ENCODE data around the gene PRKCB. TPM values are rescaled to one million over a fixed set of nuclear protein-coding genes. Genes with fewer than 3 reads are reported as not detected.
"Not testable (repeated sequence)": the region's sequence is repeated elsewhere in the genome, so short reads cannot be mapped to it uniquely, and the experiment has no call there.

Gene PRKCB
- total RNA-seq, 1 donor from 2014 or later: 2.5 TPM

DNA sequence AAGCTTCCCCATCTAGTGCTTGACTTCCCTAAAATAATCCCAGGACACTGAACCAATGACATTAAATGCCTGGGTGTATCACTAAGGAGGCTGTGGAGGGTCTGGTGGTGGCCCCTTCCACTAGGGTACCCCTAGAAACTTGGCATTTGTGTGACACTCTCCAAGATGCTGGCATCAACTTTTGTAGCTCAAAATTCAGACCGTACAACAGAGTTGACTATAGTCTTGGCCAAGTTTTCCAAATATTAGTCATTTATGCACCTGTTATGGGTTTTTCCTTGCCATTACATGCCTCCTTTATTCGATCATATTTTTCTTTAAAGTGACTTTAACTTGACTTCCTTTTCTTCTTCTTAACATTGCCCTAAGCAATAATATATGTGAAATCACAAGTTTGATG is 295.5 kb downstream of the PRKCB start:
- DNase-seq (no peak), ATAC-seq (no peak)
- intact Hi-C loops (cut with micrococcal nuclease): no loop called here

DNA sequence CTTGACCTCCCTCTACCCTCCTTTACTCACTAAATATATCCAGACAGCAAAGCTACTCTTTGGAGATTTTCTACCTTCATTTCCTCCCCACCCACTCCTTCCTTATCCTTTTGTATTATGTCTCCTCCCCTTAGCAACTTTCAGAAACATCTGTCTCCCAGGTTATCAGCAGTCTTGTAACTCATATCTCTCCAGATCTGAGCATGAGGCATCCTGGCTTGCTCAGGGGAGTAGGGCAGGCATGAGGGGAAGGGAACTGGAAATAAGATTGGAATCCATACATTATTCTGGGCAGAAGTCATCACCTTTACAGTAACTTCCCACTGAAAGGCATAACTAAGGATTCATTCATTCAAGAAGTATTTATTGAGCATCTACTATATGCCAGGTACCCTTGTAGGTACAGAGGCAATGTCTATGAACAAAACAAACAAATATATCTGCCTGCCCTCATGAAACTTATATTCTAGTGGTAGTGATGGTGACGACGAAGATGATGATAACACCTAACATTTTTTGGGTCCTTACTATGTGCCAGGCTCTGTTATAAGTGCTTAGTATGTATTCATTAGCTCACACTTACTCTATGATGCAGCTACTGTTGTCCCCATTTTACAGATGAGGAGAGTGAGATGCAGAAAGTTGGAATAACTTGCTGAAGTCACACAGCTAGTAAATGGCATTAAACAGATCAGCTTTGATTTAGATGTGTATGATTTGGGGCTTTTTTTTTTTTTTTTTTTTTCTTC is 296.4 kb downstream of the PRKCB start:
- no peak for ATAC-seq
- intact Hi-C loops (cut with micrococcal nuclease): no loop called here
- no peak for DNase-seq

DNA sequence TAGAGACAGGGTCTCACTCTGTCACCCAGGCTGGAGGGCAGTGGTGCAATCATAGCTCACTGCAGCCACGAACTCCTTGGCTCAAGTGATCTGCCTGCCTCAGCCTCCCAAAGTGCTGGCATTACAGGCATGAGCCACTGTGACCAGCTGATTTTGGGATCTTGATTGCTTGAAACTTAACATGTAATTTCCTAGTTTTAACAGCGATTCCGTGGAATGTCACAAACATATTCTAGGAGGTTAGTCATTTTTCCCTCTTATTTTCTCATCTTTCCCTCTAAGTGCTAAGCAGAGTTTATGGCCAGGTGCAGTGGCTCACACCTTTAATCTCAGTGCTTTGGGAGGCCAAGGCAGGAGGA is 297.0 kb downstream of the PRKCB start:
- ATAC-seq (no peak), DNase-seq (no peak)
- intact Hi-C loops (cut with micrococcal nuclease): no loop called here

DNA sequence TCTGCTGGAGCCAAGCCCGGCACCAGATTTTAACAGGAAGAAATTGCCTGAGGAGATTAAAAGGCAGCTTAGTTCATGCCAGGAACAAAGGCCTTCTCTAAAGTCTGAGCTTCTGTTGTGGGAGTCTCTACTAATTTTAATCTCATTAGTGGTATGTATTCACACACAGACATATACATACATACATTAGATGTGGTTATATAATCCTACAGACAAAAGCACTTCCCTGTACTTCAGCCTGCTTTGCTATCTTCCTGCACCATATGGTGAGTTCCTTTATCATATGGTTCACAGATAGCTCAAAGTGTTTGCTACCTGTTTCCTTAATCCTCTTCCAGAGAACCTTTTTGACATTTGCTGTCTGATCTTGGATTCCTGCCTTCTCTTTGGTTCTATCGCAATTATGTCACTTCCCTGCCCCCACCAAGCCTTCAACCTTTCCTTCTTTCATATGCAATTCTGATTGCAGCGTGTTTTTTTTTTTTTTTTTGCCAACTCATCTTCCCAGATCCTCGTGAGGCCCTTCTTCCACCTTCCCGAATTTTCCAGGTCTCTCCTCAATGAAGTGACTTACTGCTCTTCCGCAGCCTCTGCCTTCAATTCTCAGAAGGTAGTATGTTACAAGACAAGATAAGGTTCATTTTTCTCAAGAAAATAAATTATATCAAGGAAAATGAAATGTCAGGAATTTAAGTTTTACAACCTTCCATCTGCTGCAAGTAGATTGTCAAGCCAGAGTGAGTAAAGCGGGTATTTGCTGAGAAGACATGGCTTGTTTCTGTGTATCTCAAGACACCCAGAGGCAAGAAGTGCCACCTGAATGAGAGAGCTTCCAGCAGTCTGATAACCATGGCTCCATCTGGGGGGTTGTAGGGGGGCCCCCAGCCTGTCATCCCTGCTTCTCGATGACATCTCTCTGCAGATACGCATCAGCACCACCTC is 300.1 kb downstream of the PRKCB start:
- ATAC-seq (no peak), DNase-seq (no peak)
- intact Hi-C loops (cut with micrococcal nuclease): no loop called here

DNA sequence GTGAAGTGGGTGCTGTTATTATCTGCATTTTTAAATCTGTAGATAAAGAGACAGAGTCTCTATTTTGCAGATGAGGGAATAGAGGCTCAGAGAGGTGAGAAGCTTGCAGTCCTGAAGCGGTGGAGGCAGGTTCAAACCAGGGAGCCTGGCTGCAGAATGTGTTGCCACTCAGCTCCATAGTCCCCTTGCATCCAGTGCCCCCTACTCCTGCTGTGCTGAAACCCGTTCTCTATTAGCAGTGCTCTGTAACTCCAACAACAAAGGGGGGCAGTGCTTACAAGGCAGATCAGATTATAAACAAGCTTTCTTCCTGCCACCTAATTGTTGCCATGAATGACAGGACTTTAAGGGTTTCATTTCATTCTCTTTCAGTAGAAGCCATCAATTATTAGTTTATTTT is 302.2 kb downstream of the PRKCB start:
- ATAC-seq (no peak), DNase-seq (no peak)
- intact Hi-C loops (cut with micrococcal nuclease): no loop called here

DNA sequence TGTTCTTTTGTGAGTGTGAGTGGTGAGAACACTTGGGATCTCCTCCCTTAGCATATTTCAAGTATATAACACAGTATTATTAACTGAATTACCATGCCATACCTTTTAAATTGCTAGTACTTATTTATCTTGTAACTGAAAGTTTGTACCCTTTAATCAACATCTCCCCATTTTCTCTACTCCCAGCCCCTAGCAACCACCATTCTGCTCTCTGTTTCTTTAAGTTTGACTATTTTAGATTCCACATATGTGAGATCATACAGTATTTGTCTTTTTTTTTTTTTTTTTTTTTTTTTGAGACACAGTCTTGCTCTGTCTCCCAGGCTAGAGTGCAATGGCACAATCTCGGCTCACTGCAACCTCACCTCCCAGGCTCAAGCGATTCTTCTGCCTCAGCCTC is 302.8 kb downstream of the PRKCB start:
- DNase-seq: no peak
- intact Hi-C loops (cut with micrococcal nuclease): no loop called here
- no peak for ATAC-seq

DNA sequence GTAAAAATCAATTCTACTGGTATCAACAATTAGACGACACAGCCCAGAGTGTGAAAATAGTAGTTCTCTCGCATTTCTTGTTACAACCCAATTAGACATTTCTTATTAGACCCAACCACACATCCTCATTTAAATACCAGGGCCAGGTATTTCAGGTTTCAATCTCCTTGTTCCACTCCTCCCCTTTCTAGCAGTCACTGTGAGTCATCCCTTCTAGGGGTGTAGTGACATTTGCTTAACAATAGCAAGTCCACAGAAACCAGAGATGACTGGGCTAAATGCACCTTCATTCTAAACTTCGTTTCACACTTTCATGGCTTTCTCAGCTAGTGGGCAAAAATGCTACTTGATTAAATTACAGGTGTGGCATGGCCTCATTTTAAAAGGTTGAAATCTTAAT is 303.5 kb downstream of the PRKCB start:
- ATAC-seq (no peak), DNase-seq (no peak)
- intact Hi-C loops (cut with micrococcal nuclease): no loop called here

DNA sequence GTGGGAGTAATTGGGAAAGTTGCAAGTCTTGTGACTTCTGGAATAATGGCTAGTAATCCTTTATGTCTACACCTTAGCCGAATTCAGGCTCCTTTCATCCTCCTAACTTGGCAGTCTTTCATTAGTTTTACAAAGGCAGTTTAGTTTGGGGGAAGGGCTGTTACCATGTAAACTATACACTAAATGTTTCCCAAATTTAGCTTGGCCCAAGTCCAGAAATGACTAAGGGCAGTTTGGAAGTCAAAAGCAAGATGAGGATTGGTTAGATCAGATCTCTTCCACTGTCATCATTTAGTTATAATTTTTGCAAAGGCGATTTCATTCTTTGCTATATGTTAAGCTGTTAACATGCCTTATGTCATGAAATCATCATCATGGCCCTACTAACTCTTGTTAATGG is 304.9 kb downstream of the PRKCB start:
- DNase-seq (no peak), ATAC-seq (no peak)
- intact Hi-C loops (cut with micrococcal nuclease): no loop called here

DNA sequence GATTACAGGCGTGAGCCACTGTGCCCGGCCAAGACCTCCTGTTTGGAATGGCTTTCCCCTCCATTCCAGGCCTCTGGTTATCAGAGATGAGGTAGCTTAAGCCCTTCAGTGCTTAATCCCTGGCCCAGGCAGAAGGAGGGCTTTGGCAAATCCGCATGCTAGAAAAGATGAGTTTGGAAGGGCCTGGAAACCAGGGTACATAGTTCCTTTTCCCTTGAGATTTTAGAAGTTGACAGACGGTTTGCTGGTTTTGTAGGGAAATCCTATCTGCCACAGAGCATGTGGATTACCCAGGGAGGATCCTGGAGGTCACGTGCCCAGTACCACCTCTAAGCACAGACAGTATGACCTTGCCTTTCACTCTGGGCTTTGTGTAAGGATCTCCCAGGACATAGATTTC is 305.7 kb downstream of the PRKCB start:
- ATAC-seq (no peak), DNase-seq (no peak)
- intact Hi-C loops (cut with micrococcal nuclease): no loop called here

DNA sequence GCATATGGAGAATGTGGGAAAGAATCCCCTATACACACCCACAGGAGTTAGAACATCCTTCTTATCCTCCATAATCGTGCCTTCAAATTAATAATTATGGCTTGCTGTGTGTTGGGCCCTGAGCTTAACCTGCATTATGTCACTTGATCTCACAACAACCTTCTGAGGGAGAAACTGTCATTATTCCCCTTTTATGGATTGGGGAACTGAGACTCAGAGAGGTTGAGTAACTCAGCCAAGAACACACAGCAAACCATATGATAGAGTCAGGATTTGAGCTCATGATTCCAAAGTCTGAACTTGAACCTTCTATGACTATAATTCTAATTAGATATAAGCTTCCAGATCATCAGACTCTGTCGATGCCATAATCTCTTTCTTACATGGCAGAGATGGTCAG is 306.1 kb downstream of the PRKCB start:
- DNase-seq (no peak), ATAC-seq (no peak)
- intact Hi-C loops (cut with micrococcal nuclease): no loop called here

DNA sequence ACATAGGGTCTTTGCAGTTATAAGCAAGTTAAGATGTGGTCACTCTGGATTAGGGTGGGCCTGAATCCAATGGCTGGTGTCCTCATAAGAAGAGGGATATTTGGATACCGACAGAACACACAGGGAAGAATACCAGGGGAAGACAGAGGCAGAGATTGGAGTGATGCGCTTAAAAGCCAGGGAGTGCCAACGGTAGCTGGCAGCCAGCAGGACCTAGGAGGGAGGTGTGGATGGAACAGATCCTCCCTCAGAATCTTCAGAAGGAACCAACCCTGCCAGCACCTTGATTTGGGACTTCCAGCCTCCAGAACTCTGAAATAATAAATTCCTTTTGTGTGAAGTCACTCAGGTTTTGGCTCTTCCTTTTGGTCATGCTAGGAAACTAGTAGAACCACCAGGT is 310.1 kb downstream of the PRKCB start:
- intact Hi-C loops (cut with micrococcal nuclease): no loop called here
- no peak for ATAC-seq
- no peak for DNase-seq

DNA sequence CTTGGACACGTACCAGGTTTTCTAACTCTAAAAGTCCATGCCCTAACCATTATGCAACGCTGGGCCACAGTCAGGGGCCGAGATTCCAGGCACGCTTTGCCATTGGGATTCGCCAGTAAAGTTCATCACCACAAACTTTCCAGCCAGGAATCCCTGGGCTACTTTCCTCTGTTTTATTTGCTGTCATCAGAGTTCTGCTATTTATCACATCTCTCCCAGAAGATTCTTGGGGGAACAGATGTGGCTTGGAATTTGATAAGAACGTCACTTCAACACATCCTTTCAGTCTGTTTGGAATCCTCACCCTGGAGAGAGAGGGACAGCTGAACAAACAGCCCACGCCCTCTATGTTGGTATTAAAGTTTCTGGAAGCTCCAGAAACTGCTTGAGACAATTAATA is 310.7 kb downstream of the PRKCB start:
- intact Hi-C loops (cut with micrococcal nuclease): no loop called here
- peak; percentile 85 for ATAC-seq
- peak; percentile 39 for DNase-seq

DNA sequence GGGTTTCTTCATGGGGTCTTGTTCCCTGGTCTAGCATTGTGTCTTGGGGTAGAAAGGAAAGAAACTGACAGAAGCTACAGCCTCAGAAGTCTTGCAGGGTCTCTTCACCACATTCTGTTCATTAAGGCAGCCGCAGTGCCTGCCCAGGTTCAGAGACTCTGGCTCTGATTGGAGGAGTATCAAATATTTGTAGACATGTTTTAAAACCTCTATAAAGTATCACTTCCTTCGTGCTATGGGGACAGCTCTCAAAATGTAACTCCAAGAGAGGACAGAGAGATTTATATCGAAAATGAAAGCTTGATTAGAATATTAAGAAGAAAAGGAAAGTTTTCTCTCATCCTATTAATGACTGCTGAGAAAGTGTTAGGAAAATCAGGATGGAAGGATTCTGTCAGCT is 313.3 kb downstream of the PRKCB start:
- intact Hi-C loops (cut with micrococcal nuclease): no loop called here
- ATAC-seq (no peak), DNase-seq (no peak)

DNA sequence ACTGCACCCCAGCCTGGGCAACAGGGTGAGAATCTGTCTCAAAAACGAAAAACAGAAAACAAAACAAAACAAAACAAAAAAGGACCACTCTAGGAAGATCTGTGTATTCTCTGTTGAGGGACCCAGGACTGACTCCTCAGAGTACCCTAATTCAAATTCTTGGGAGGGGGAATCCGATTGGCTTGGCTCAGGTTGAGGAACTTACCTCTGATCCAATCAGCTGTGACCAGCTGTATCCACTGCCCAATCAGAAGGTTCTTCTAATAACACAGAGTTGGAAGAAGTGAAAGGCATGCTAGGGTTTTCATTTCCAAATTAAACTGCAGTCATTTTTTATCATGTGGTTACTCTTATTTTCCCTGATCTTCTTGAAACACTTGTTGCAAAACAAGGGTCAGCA is 314.5 kb downstream of the PRKCB start:
- intact Hi-C loops (cut with micrococcal nuclease): no loop called here
- DNase-seq (no peak), ATAC-seq (no peak)

DNA sequence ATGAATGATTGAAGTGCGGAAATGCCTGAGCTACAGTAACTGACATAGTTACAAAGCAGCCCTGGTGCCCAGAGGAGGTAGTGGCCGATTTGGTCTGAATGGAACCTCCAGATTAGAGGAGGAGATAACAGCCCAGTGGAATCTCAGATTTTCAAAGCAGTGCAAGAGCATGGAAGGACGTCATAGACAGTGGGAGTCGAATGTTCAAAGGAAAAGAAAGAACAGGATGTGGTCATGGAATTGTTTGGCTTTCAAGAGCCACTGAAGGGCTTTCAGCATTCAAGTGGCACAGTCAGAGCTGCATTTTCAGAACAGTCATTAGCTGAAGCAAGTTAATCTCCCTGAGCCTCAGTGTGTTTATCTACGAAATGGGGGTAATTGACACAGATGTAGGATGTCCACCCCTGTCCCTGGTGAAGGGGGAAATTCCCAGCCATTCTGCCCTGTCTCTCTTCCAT is 315.7 kb downstream of the PRKCB start:
- no peak for ATAC-seq
- intact Hi-C loops (cut with micrococcal nuclease): no loop called here

DNA sequence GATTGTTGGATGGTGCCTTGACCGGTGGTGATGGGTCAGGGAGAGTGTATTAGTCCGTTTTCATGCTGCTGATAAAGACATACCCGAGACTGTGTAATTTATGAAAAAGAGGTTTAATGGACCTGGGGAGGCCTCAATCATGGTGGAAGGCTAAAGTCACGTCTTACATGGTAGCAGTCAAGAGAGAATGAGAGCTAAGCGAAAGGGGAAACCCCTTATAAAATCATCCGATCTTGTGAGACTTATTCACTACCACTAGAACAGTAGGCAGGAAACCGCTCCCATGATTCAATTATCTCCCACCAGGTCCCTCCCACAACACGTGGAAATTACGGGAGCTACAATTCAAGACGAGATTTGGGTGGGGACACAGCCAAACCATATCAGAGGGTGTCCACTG is 316.3 kb downstream of the PRKCB start:
- ATAC-seq; DNase-seq; intact Hi-C loops (cut with micrococcal nuclease): not testable (repeated sequence)

More for the DNA sequence above, 315.7 kb downstream of the PRKCB start:
- no peak for DNase-seq

DNA sequence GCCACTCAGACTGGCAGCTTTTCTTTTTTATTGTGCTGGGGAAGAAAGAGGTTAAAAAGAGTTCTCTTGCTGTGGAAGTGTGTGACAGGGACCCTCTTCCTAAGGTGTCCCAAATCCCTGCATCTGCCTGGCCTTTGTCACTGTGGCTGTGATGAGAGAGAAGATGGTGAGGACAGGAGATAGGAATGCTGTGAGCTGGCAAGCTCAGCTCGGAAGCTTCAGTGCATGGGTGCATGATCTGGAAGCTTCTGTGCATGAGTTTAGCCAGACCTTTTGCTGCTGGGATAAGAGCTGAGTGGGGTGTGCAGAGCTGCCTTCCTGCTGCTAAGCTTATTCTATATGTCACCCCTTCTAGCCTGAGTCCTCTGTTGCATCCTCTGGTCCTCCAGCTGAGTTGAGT is 317.0 kb downstream of the PRKCB start:
- ATAC-seq (no peak), DNase-seq (no peak)
- intact Hi-C loops (cut with micrococcal nuclease): no loop called here

DNA sequence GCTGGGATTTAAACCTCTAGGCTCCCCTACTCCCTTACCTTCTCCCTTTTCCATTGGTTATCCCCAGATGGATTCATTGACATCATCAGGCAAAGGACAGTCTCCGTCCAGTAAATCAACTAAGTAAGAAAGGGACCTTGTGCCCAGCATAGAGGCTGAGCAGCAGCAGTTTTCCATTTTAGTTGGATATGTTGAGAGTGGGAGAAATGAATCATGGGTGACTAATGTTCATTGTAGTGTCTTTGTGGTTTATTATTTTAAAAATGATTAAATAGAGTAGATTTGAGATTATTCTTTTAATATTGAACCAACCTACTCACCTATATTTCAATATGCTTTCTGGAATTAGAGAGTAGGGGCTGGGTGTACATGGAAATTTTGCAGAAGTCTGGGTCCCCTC is 321.0 kb downstream of the PRKCB start:
- no peak for DNase-seq
- ATAC-seq: no peak
- intact Hi-C loops (cut with micrococcal nuclease): no loop called here

DNA sequence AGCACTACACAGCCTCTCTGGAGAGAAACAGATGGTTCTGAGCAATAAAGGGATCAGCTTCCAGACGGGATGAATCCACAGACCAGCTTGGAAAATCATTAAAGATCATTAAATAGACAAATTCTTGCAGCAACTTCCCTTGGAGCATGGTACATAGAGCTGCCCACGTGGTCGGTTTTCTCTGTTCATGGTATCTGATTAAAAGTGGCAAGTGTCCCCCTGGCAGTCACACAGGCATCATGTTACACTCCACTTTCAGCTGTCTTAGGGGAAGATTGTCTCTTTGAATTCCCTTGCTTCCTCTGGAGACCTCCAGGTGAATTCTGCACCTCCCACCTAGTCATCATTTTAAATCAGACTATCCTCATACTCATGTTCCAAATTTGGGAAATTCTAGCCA is 328.2 kb downstream of the PRKCB start:
- intact Hi-C loops (cut with micrococcal nuclease): no loop called here
- ATAC-seq (no peak), DNase-seq (no peak)

DNA sequence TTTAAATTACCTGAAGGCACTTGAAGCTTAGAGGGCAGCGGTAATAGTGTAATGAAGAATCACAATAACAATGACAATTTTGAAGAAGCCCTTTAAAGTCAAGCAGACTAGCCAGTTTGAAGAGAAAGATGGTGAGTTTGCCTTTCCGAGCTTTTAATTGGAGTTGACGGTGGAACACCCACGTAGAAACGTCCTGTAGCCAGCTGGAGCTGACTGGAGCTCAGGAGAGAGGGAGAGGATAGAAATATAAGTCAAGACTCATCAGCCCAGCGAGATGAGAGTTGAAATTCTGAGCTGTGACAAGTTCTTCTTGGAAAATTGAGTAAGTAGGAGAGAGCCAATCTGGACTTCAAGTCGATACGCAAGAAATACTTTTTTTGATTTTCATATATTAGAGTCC is 328.6 kb downstream of the PRKCB start:
- DNase-seq (no peak), ATAC-seq (no peak)
- intact Hi-C loops (cut with micrococcal nuclease): no loop called here

DNA sequence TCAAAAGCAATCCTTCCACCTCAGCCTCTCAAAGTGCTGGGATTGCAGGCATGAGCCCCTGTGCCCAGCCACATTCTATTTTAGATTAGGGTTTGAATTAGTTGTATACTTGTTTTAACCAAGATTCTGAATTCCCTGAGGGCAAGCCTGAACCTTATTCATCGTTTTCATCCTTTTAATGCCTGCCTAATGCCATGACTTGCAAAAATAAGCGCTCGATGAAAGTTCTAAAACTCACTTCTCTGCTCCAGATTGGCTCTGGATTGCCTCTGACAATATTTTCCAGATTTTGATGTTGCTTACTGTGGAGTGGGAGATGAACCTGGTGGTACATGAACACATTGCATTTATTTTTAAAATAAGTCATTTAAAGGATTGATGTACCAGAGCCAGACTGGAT is 329.5 kb downstream of the PRKCB start:
- intact Hi-C loops (cut with micrococcal nuclease): no loop called here
- ATAC-seq (no peak), DNase-seq (no peak)
